Activated CD8-positive, alpha-beta T cell treated with anti-CD3 and anti-CD28 coated beads for 36 hours (primary cell): ENCODE results near the gene MTOR. TPM values are rescaled to one million over a fixed set of nuclear protein-coding genes. Genes with fewer than 3 reads are reported as not detected.

ENCODE experiments used
- ATAC-seq: fragments of 200-7000 bp; cut with Tn5 transposase; one replicate; pipeline ENCODE4 v1.10.0; 2021; ENCODE audit warnings: mild to moderate bottlenecking, moderate library complexity
- CTCF ChIA-PET: fragments of 350-600 bp; sonication (Branson Sonifier 250); formaldehyde crosslinking; loops from one replicate; lab custom pipeline; 2021; ENCODE audit warnings: antibody characterized with exemption; lab: Charles Lee
- POLR2A ChIA-PET: fragments of 350-600 bp; sonication (Branson Sonifier 250); formaldehyde crosslinking; loops from one replicate; lab custom pipeline; 2021; ENCODE audit warnings: antibody characterized with exemption; lab: Charles Lee
- DNase-seq: peaks from one replicate; pipeline ENCODE4 v3.0.0-alpha.2; 2020
- H3K27ac Mint-ChIP-seq: one replicate; pipeline ENCODE4 v1.8.0; 2021; ENCODE audit warnings: mild to moderate bottlenecking, mixed read lengths
- H3K27me3 Mint-ChIP-seq: one replicate; pipeline ENCODE4 v1.8.0; 2021; ENCODE audit warnings: mixed read lengths
- H3K36me3 Mint-ChIP-seq: one replicate; pipeline ENCODE4 v1.8.0; 2021; ENCODE audit warnings: low read depth, mixed read lengths
- H3K4me1 Mint-ChIP-seq: one replicate; pipeline ENCODE4 v1.8.0; 2021; ENCODE audit warnings: low read depth, mixed read lengths
- H3K4me3 Mint-ChIP-seq: one replicate; pipeline ENCODE4 v1.8.0; 2021; ENCODE audit warnings: mild to moderate bottlenecking, moderate library complexity, mixed read lengths
- H3K9me3 Mint-ChIP-seq: one replicate; pipeline ENCODE4 v1.8.0; 2021; ENCODE audit warnings: mixed read lengths
- CTCF ChIP-seq: fragments of 200-600 bp; IDR thresholded peaks from one replicate; pipeline ENCODE4 v1.8.0; 2022; ENCODE audit warnings: antibody characterized with exemption, mild to moderate bottlenecking
- intact Hi-C: fragments of 100-400 bp; cut with micrococcal nuclease; formaldehyde crosslinking; loops from one replicate; pipeline ENCODE4 v1.10.0; 2022
- total RNA-seq, 2 experiments: library from RNA; stranded (reverse); gene quantifications; one replicate each; pipeline ENCODE4 v1.2.3, GENCODE V29; 2021

MTOR gene
- total RNA-seq, 2 experiments from 2014 or later, result 34.7 to 36.8 TPM

- H3K27ac Mint-ChIP-seq, result no peak overlapping the region
- intact Hi-C loops, result no loop called here
- no peak for TF ChIP-seq CTCF
Observed at GRCh38 chr1:11207898-11208611, 54.3 kb downstream of the MTOR start.

DNA sequence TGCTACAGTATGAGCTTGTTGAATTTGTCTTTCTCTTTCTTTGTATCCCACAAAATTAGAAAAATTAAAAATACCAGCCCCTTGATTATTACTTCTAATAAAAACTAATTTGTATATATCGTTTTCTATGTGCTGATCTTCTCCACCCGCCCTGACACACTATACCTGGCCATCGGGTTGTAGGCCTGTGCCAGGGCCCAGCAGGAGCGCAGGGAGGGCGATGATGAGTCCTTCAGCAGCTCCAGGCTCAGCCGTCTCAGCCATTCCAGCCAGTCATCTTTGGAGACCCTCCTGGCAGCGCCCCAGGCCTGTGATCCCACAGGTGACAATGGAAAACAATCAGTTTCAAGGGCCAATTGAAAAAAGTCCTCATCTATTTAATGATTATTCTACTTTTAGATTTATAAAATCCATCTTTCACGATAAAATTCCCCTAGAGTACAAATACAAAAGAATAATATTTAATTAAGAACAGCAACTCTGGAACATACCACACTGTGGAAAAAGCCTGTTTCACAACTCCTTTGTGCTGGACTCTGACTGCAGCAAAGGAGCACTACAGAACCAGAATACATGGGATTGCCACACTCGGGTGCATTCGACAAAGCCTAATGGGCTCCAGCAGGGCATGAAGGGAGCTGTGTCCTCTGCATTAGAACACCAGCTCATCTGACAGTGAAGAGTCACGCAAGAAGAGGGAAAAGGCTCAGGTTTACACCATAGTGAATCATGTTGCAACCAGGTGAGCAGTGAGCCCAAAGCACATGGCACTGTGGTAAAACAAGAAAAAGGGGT, 57.8 kb downstream of the MTOR start:
- H3K4me3 Mint-ChIP-seq, result no peak overlapping the region
- intact Hi-C loops, result no loop called here
- CTCF ChIA-PET, result no interaction called here
- no peak for TF ChIP-seq CTCF
- H3K36me3 Mint-ChIP-seq, result peaks cover 18% of the 10 kb centered on the region
- no peaks in the 10 kb centered on the region for H3K9me3 Mint-ChIP-seq
- POLR2A ChIA-PET, result no interaction called here
- ATAC-seq (no peak), DNase-seq (no peak)
- H3K4me1 Mint-ChIP-seq, result no peaks in the 10 kb centered on the region
- no peak overlapping the region for H3K27ac Mint-ChIP-seq
- no peaks in the 10 kb centered on the region for H3K27me3 Mint-ChIP-seq

More at GRCh38 chr1:11207898-11208611, 54.3 kb downstream of the MTOR start:
- Mint-ChIP-seq H3K4me1 (no peaks in the 10 kb centered on the region), H3K27me3 (no peaks in the 10 kb centered on the region), H3K4me3 (no peak overlapping the region), H3K36me3 (peaks cover 25% of the 10 kb centered on the region), H3K9me3 (no peaks in the 10 kb centered on the region)
- POLR2A ChIA-PET, result interaction anchor here (0.9 kb wide), 1 partner anchor 101 kb away, joined by 3 read pairs; no protein-coding TSS in a partner anchor
- DNase-seq (no peak), ATAC-seq (no peak)
- CTCF ChIA-PET, result interaction anchor here (1.0 to 1.4 kb wide), 3 partner anchors 9 to 171 kb away, joined by 3 to 4 read pairs (median 3); partner anchors contain the start of gene MTOR

DNA sequence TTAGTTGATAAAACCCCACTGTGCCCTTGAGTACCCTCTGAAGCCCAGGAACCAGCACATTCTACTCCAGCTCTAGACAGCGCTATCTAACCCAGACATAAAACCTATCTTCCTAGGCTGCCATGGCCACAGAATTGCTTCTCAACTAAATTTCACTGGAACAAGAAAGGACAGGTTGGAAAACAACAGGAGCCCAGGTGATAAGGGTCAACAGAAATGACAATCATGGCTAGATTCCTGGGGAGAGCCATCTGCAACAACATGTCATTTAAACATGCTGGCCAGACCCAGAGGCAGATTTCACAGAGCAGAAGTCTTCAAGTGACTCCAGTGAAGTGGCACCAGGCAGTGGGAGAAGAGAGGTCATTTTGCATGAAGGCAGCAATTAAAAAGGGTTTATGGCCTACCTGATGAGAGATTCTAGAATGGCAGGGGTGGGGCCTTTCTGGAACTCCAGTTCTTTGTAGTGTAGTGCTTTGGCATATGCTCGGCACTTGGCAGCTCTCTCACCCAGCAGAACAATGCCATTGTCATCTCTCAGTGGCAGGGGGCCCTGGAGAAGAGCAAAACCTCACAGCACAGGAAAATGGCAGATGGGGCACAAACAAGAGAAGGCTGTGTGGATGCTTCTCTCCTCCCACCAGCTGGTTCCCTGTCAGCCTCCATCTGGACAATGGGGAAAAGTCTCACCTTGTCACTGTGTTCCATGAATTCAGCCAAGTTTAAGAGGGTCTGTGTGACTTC, 63.3 kb downstream of the MTOR start:
- H3K9me3 Mint-ChIP-seq, result no peaks in the 10 kb centered on the region
- intact Hi-C loops, result no loop called here
- H3K27me3 Mint-ChIP-seq, result no peaks in the 10 kb centered on the region
- no peak overlapping the region for H3K4me3 Mint-ChIP-seq
- ChIA-PET CTCF (interaction anchor here (3.0 kb wide), 1 partner anchor 161 kb away, joined by 12 read pairs; no protein-coding TSS in a partner anchor), POLR2A (no interaction called here)
- DNase-seq, result no peak
- H3K4me1 Mint-ChIP-seq, result no peaks in the 10 kb centered on the region
- ATAC-seq, result no peak
- no peak overlapping the region for H3K27ac Mint-ChIP-seq
- TF ChIP-seq CTCF, result no peak
- peaks cover 31% of the 10 kb centered on the region for H3K36me3 Mint-ChIP-seq

DNA sequence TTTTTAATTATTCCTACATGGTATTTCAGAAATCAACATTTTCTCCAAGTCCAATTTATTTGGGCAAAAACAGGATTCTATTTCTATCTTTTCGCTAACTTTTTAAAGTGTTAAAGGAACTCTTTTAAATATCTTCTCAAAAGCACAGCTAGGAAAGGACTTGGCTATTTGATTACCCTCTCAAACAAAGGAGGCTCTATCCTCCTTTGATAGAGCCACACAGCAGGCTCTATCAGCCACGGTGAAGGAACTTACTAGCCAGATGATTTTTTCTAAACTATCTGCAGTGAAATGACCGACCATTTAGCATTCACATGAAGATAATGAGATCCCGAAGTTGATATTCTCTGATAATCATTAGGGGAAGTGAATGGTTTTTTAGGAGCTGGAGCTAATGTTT, 64.1 kb downstream of the MTOR start:
- no peaks in the 10 kb centered on the region for H3K9me3 Mint-ChIP-seq
- no peak overlapping the region for H3K27ac Mint-ChIP-seq
- no peaks in the 10 kb centered on the region for H3K27me3 Mint-ChIP-seq
- ChIA-PET CTCF (interaction anchor here (1.0 to 3.0 kb wide), 2 partner anchors 44 to 161 kb away, joined by 4 to 12 read pairs; no protein-coding TSS in a partner anchor), POLR2A (no interaction called here)
- no peaks in the 10 kb centered on the region for H3K4me1 Mint-ChIP-seq
- DNase-seq, result no peak
- no peak for ATAC-seq
- peaks cover 26% of the 10 kb centered on the region for H3K36me3 Mint-ChIP-seq
- intact Hi-C loops, result no loop called here
- H3K4me3 Mint-ChIP-seq, result no peak overlapping the region
- TF ChIP-seq CTCF, result no peak
